Sigmoid colon (tissue), 3 donors: Measurements from ENCODE around the gene TMEM35B.

Experiments used
- CTCF ChIP-seq, 4 experiments: fragments of 450-650 bp in 3 of 4; fragments of 200-600 bp in 1 of 4; IDR thresholded peaks; one replicate each; pipeline ENCODE4 v1.5.1; 2016 to 2019; ENCODE audit warnings: antibody characterized with exemption in 4 of 4, mild to moderate bottlenecking in 3 of 4, moderate library complexity in 2 of 4
- POLR2A ChIP-seq, 2 donors: fragments of 450-650 bp; IDR thresholded peaks; one replicate each; pipeline ENCODE4 v1.6.1; 2016; ENCODE audit warnings: antibody characterized with exemption in 2 of 2, mild to moderate bottlenecking in 2 of 2, moderate library complexity in 2 of 2

- TF ChIP-seq POLR2A (IDR thresholded peaks at IDR 0.05) = no peak
- TF ChIP-seq CTCF (IDR thresholded peaks at IDR 0.05) = no peak
Measured at GRCh38 chr1:34976384-34977209, 8.6 kb downstream of the TMEM35B start.
